Measurements from ENCODE around the gene MLF1.
A peak's percentile ranks its signal among the peaks of the same experiment; 100 is the strongest.
"Not testable (repeated sequence)": the region's sequence is repeated elsewhere in the genome, so short reads cannot be mapped to it uniquely, and the experiment has no call there.

MLF1 gene

GRCh38 chr3:158570999-158571702, at the start of gene MLF1:
MLF1 (plus strand) TSS chr3:158571194; CDS start chr3:158571301, 107 bp downstream.
- DNase-seq = peak; percentile 85

GRCh38 chr3:158522221-158523136, 48.5 kb upstream of the MLF1 start:
- no peak for DNase-seq

- DNase-seq = no peak
Observed at GRCh38 chr3:158528076-158528674, 42.8 kb upstream of the MLF1 start.

- no peak for DNase-seq
Observed at GRCh38 chr3:158531334-158531733, 39.7 kb upstream of the MLF1 start.

GRCh38 chr3:158532099-158532734, 38.8 kb upstream of the MLF1 start:
- DNase-seq = peak; percentile 28

GRCh38 chr3:158535918-158536317, 35.1 kb upstream of the MLF1 start:
- no peak for DNase-seq

- DNase-seq = peak; percentile 77
Observed at GRCh38 chr3:158539414-158540014, 31.5 kb upstream of the MLF1 start.

GRCh38 chr3:158540066-158540465, 30.9 kb upstream of the MLF1 start:
- DNase-seq = no peak

- DNase-seq = no peak
Observed at GRCh38 chr3:158548691-158549090, 22.3 kb upstream of the MLF1 start.

GRCh38 chr3:158549938-158550337, 21.1 kb upstream of the MLF1 start:
- not testable (repeated sequence) for DNase-seq

- no peak for DNase-seq
Observed at GRCh38 chr3:158552124-158552523, 18.9 kb upstream of the MLF1 start.

GRCh38 chr3:158559504-158559903, 11.5 kb upstream of the MLF1 start:
- no peak for DNase-seq

GRCh38 chr3:158560979-158561378, 10.0 kb upstream of the MLF1 start:
- DNase-seq = no peak

- no peak for DNase-seq
Observed at GRCh38 chr3:158562674-158563073, 8.3 kb upstream of the MLF1 start.

- DNase-seq = no peak
Observed at GRCh38 chr3:158563076-158563475, 7.9 kb upstream of the MLF1 start.

- DNase-seq = no peak
Observed at GRCh38 chr3:158565076-158565475, 5.9 kb upstream of the MLF1 start.

GRCh38 chr3:158568784-158569183, 2.2 kb upstream of the MLF1 start:
- no peak for DNase-seq

- no peak for DNase-seq
Observed at GRCh38 chr3:158569794-158570193, 1.2 kb upstream of the MLF1 start.

GRCh38 chr3:158571969-158572765, 1.2 kb downstream of the MLF1 start:
- DNase-seq = no peak

GRCh38 chr3:158572766-158573060, 1.7 kb downstream of the MLF1 start:
- no peak for DNase-seq

- DNase-seq = no peak
Observed at GRCh38 chr3:158573714-158574113, 2.7 kb downstream of the MLF1 start.

GRCh38 chr3:158574646-158575045, 3.7 kb downstream of the MLF1 start:
- DNase-seq = no peak

Measured in NCI-H1694 (cell line).